Sigmoid colon (tissue), 4 donors: ENCODE results near the gene STX19.
"Not testable (repeated sequence)": the region's sequence is repeated elsewhere in the genome, so short reads cannot be mapped to it uniquely, and the experiment has no call there.

Experiments
- EP300 ChIP-seq, 4 donors: sonication (generic); formaldehyde crosslinking; IDR thresholded peaks; one replicate each; pipeline ENCODE4 v1.6.1; 2017; ENCODE audit warnings: antibody characterized with exemption in 4 of 4
- POLR2A ChIP-seq, 2 donors: fragments of 450-650 bp; IDR thresholded peaks; one replicate each; pipeline ENCODE4 v1.6.1; 2016; ENCODE audit warnings: antibody characterized with exemption in 2 of 2, mild to moderate bottlenecking in 2 of 2, moderate library complexity in 2 of 2
- POLR2AphosphoS5 ChIP-seq, 4 donors: sonication (generic); formaldehyde crosslinking; IDR thresholded peaks; one replicate each; pipeline ENCODE4 v1.6.1; 2017; ENCODE audit warnings: antibody characterized with exemption in 4 of 4
- TF ChIP-seq, protein P1 (sequence below), 4 experiments: fragments of 450-650 bp in 3 of 4; fragments of 200-600 bp in 1 of 4; IDR thresholded peaks; one replicate each; pipeline ENCODE4 v1.5.1; 2016 to 2019; ENCODE audit warnings: antibody characterized with exemption in 4 of 4, mild to moderate bottlenecking in 3 of 4, moderate library complexity in 2 of 4

GRCh38 chr3:94044100-94044936, 15.9 kb upstream of the STX19 start:
- TF ChIP-seq, protein P1, sequence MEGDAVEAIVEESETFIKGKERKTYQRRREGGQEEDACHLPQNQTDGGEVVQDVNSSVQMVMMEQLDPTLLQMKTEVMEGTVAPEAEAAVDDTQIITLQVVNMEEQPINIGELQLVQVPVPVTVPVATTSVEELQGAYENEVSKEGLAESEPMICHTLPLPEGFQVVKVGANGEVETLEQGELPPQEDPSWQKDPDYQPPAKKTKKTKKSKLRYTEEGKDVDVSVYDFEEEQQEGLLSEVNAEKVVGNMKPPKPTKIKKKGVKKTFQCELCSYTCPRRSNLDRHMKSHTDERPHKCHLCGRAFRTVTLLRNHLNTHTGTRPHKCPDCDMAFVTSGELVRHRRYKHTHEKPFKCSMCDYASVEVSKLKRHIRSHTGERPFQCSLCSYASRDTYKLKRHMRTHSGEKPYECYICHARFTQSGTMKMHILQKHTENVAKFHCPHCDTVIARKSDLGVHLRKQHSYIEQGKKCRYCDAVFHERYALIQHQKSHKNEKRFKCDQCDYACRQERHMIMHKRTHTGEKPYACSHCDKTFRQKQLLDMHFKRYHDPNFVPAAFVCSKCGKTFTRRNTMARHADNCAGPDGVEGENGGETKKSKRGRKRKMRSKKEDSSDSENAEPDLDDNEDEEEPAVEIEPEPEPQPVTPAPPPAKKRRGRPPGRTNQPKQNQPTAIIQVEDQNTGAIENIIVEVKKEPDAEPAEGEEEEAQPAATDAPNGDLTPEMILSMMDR (IDR thresholded peaks at IDR 0.05): not testable (repeated sequence)
- not testable (repeated sequence) for TF ChIP-seq POLR2AphosphoS5, POLR2A, EP300 (IDR thresholded peaks at IDR 0.05)
